HepG2 (cell line): ENCODE data around the gene PRR12. TPM values are rescaled to one million over a fixed set of nuclear protein-coding genes. Genes with fewer than 3 reads are reported as not detected.

Experiments
- CSRNP1 ChIP-seq: sonication (generic); formaldehyde crosslinking; IDR thresholded peaks from 2 replicates; pipeline ENCODE4 v1.8.1; 2023; ENCODE audit warnings: mild to moderate bottlenecking, missing genetic modification reagents
- GATAD2A ChIP-seq: IDR thresholded peaks from 2 replicates; pipeline ENCODE4 v1.6.1; 2016
- LRRFIP1 ChIP-seq: sonication (generic); formaldehyde crosslinking; conservative IDR thresholded peaks from 2 replicates; pipeline ENCODE4 v1.4.0; 2020; ENCODE audit warnings: missing genetic modification reagents
- PHF5A ChIP-seq: IDR thresholded peaks from one replicate; pipeline ENCODE4 v1.6.1; 2018; ENCODE audit warnings: low read depth, missing genetic modification reagents; ENCODE audit not compliant: unreplicated experiment
- PRDM4 ChIP-seq: sonication (generic); formaldehyde crosslinking; IDR thresholded peaks from 2 replicates; pipeline ENCODE4 v1.9.0; 2021; ENCODE audit warnings: missing genetic modification reagents, borderline replicate concordance
- TAF1 ChIP-seq: sonication (generic); formaldehyde crosslinking; IDR thresholded peaks from 2 replicates; pipeline ENCODE4 v1.4.0; 2020; ENCODE audit warnings: missing genetic modification reagents
- THRA ChIP-seq: sonication (generic); formaldehyde crosslinking; IDR thresholded peaks from 2 replicates; pipeline ENCODE4 v1.4.0; 2020; ENCODE audit warnings: missing genetic modification reagents, borderline replicate concordance
- ZNF407 ChIP-seq: sonication (generic); formaldehyde crosslinking; IDR thresholded peaks from one replicate; pipeline ENCODE4 v1.5.1; 2020; ENCODE audit warnings: mild to moderate bottlenecking, missing genetic modification reagents; ENCODE audit errors: not compliant biosample characterization
- ZNF615 ChIP-seq: sonication (generic); formaldehyde crosslinking; IDR thresholded peaks from 2 replicates; pipeline ENCODE4 v1.5.0; 2020; ENCODE audit warnings: mild to moderate bottlenecking, missing genetic modification reagents, borderline replicate concordance
- ZNF790 ChIP-seq: sonication (generic); formaldehyde crosslinking; IDR thresholded peaks from 2 replicates; pipeline ENCODE4 v1.8.0; 2022; ENCODE audit warnings: missing genetic modification reagents, mild to moderate bottlenecking, borderline replicate concordance
- polyA plus RNA-seq, 8 experiments: library from polyadenylated mRNA; depleted of rRNA in 3 of 8; stranded (reverse) in 7 of 8; unstranded in 1 of 8; fragments of >200 nt; fragmentation: Illumina TruSeq in 4 of 8; extraction: Trizol in 4 of 8; gene quantifications; 2 replicates each; pipeline versions ENCODE4 v1.2.1 to v1.2.3, GENCODE V29; 2011 to 2016; ENCODE audit warnings: low read depth in 4 of 8, missing spikeins in 1 of 8, mixed read lengths in 1 of 8; ENCODE audit not compliant: insufficient read depth in 1 of 8
- total RNA-seq, 5 experiments: library from RNA; depleted of rRNA; stranded (reverse); fragments of >200 nt; fragmentation: Illumina TruSeq; extraction: Trizol; gene quantifications; 2 replicates each; pipeline ENCODE4 v1.2.3, GENCODE V29; 2016; ENCODE audit warnings: low read depth in 1 of 5

PRR12 gene
- total and polyA plus RNA-seq, 2 of the 13 experiments (the other 11 are each of a cell fraction or from before 2014, with no cell fraction given): 0.62 to 1.5 TPM

- TF ChIP-seq ZNF407 (peak; percentile 38), LRRFIP1 (CRISPR knock-in tag) (no peak), ZNF790 (CRISPR knock-in tag) (no peak), TAF1 (CRISPR knock-in tag) (peak; percentile 90), ZNF615 (CRISPR knock-in tag) (no peak), THRA (CRISPR knock-in tag) (peak; percentile 75), GATAD2A (CRISPR knock-in tag) (peak; percentile 62), PHF5A (CRISPR knock-in tag) (peak; percentile 97), PRDM4 (0 out of 2 replicates have a peak, but pooled peaks have one; percentile 44), CSRNP1 (CRISPR knock-in tag) (no peak)
Measured at GRCh38 chr19:49580264-49581006, 10.5 kb upstream of the PRR12 start, which contains the start of gene NOSIP (continued).
